ENCODE results near the gene PRXL2C. TPM values are rescaled to one million over a fixed set of nuclear protein-coding genes. Genes with fewer than 3 reads are reported as not detected.
"Not testable (repeated sequence)": the region's sequence is repeated elsewhere in the genome, so short reads cannot be mapped to it uniquely, and the experiment has no call there.

The PRXL2C gene
- 1 to 10 TPM; 5.8 to 7.4 (median 6.7) TPM for polyA plus RNA-seq (ENCODE audit: insufficient read length in 4 of 4)

GRCh38 chr9:96655198-96655851, at the start of gene PRXL2C:
TSS of gene PRXL2C (minus strand) at chr9:96655317. CDS start at chr9:96655281, 36 bp downstream.
- DNase-seq (ENCODE audit: low read depth in 4 of 4, low spot score in 3 of 4), result peak in 1 of 4 donors; percentile 23

GRCh38 chr9:96700721-96701375, 45.7 kb upstream of the PRXL2C start:
- not testable (repeated sequence) for DNase-seq (ENCODE audit: low read depth in 4 of 4, low spot score in 3 of 4)

- no peak for DNase-seq (ENCODE audit: low read depth in 4 of 4, low spot score in 3 of 4)
Observed at GRCh38 chr9:96691326-96691725, 36.2 kb upstream of the PRXL2C start.

GRCh38 chr9:96688745-96689464, 33.8 kb upstream of the PRXL2C start:
- DNase-seq (ENCODE audit: low read depth in 4 of 4, low spot score in 3 of 4), result no peak

- no peak for DNase-seq (ENCODE audit: low read depth in 4 of 4, low spot score in 3 of 4)
Observed at GRCh38 chr9:96688187-96688586, 33.1 kb upstream of the PRXL2C start.

GRCh38 chr9:96686638-96687335, 31.7 kb upstream of the PRXL2C start:
- DNase-seq (ENCODE audit: low read depth in 4 of 4, low spot score in 3 of 4), result peak; percentile 20 to 67 (median 59)

- no peak for DNase-seq (ENCODE audit: low read depth in 4 of 4, low spot score in 3 of 4)
Observed at GRCh38 chr9:96680812-96681499, 25.8 kb upstream of the PRXL2C start.

GRCh38 chr9:96674906-96675538, 19.9 kb upstream of the PRXL2C start:
- no peak for DNase-seq (ENCODE audit: low read depth in 4 of 4, low spot score in 3 of 4)

- not testable (repeated sequence) for DNase-seq (ENCODE audit: low read depth in 4 of 4, low spot score in 3 of 4)
Observed at GRCh38 chr9:96673786-96674185, 18.7 kb upstream of the PRXL2C start.

- DNase-seq (ENCODE audit: low read depth in 4 of 4, low spot score in 3 of 4), result no peak
Observed at GRCh38 chr9:96668868-96669534, 13.9 kb upstream of the PRXL2C start.

- DNase-seq (ENCODE audit: low read depth in 4 of 4, low spot score in 3 of 4), result no peak
Observed at GRCh38 chr9:96667363-96667728, 12.2 kb upstream of the PRXL2C start.

- DNase-seq (ENCODE audit: low read depth in 4 of 4, low spot score in 3 of 4), result peak in 3 of 4 donors; percentile 25 to 48 (median 29)
Observed at GRCh38 chr9:96666653-96667362, 11.7 kb upstream of the PRXL2C start.

- DNase-seq (ENCODE audit: low read depth in 4 of 4, low spot score in 3 of 4), result no peak
Observed at GRCh38 chr9:96665789-96666188, 10.7 kb upstream of the PRXL2C start.

GRCh38 chr9:96663506-96664120, 8.5 kb upstream of the PRXL2C start:
- no peak for DNase-seq (ENCODE audit: low read depth in 4 of 4, low spot score in 3 of 4)

- DNase-seq (ENCODE audit: low read depth in 4 of 4, low spot score in 3 of 4), result no peak
Observed at GRCh38 chr9:96661711-96662110, 6.6 kb upstream of the PRXL2C start.

GRCh38 chr9:96660692-96661248, 5.7 kb upstream of the PRXL2C start:
- no peak for DNase-seq (ENCODE audit: low read depth in 4 of 4, low spot score in 3 of 4)

- peak; percentile 27 to 46 (median 40) for DNase-seq (ENCODE audit: low read depth in 4 of 4, low spot score in 3 of 4)
Observed at GRCh38 chr9:96654450-96655197, 493 bp downstream of the PRXL2C start.
